Sigmoid colon (tissue), 7 donors: ENCODE data around the gene GBP2. TPM values are rescaled to one million over a fixed set of nuclear protein-coding genes. Genes with fewer than 3 reads are reported as not detected.

Experiments used
- DNase-seq: peaks from one replicate; pipeline ENCODE4 v3.0.0-alpha.2; 2019
- H3K27ac ChIP-seq, 4 donors: fragments of 200-600 bp; sonication (generic); one replicate each; pipeline ENCODE4 v1.5.1; 2016 to 2019; ENCODE audit warnings: mild to moderate bottlenecking in 1 of 4
- H3K27me3 ChIP-seq, 3 donors: fragments of 200-600 bp; sonication (generic); one replicate each; pipeline ENCODE4 v1.5.1; 2019; ENCODE audit warnings: mild to moderate bottlenecking in 1 of 3
- H3K36me3 ChIP-seq, 4 donors: fragments of 200-600 bp; sonication (generic); one replicate each; pipeline ENCODE4 v1.5.1; 2016 to 2019
- H3K4me1 ChIP-seq, 4 donors: fragments of 200-600 bp; sonication (generic); one replicate each; pipeline ENCODE4 v1.5.1; 2017 to 2019
- H3K4me3 ChIP-seq, 4 donors: fragments of 200-600 bp; sonication (generic); one replicate each; pipeline ENCODE4 v1.5.1; 2017 to 2019; ENCODE audit warnings: mild to moderate bottlenecking in 2 of 4, moderate library complexity in 1 of 4
- H3K9me3 ChIP-seq, 4 donors: fragments of 200-600 bp in 3 of 4; sonication (generic) in 3 of 4; one replicate each; pipeline versions ENCODE4 v1.5.1 to v1.6.1; 2013 to 2019
- EP300 ChIP-seq, 4 donors: sonication (generic); formaldehyde crosslinking; IDR thresholded peaks; one replicate each; pipeline ENCODE4 v1.6.1; 2017; ENCODE audit warnings: antibody characterized with exemption in 4 of 4
- POLR2A ChIP-seq, 2 donors: fragments of 450-650 bp; IDR thresholded peaks; one replicate each; pipeline ENCODE4 v1.6.1; 2016; ENCODE audit warnings: antibody characterized with exemption in 2 of 2, mild to moderate bottlenecking in 2 of 2, moderate library complexity in 2 of 2
- POLR2AphosphoS5 ChIP-seq, 4 donors: sonication (generic); formaldehyde crosslinking; IDR thresholded peaks; one replicate each; pipeline ENCODE4 v1.6.1; 2017; ENCODE audit warnings: antibody characterized with exemption in 4 of 4
- WGBS, 2 donors: extraction: QIAGEN DNeasy Blood & Tissue Kit; methylation state at CpG; one replicate each; pipeline ENCODE4 v1.1.7; 2013; 5-methylcytosine and 5-hydroxymethylcytosine counted together
- intact Hi-C: fragments of 100-400 bp; cut with DNase I; formaldehyde crosslinking; loops from one replicate; pipeline ENCODE4 v1.15.1; 2023
- polyA plus RNA-seq, 3 donors: library from polyadenylated mRNA; stranded (reverse); fragments of 200-250 nt; gene quantifications; one replicate each; pipeline ENCODE4 v1.2.3, GENCODE V29; 2013
- total RNA-seq, 4 donors: library from RNA; depleted of rRNA; stranded (reverse); fragments of >200 nt; gene quantifications; one replicate each; pipeline ENCODE4 v1.1.0, GENCODE V29; 2016
- TF ChIP-seq, protein P1 (sequence below), 4 experiments: fragments of 450-650 bp in 3 of 4; fragments of 200-600 bp in 1 of 4; IDR thresholded peaks; one replicate each; pipeline ENCODE4 v1.5.1; 2016 to 2019; ENCODE audit warnings: antibody characterized with exemption in 4 of 4, mild to moderate bottlenecking in 3 of 4, moderate library complexity in 2 of 4
- donor health status: healthy with polysubstance abuse.
- donor health status: Bipolar disorder and iron deficiency.
- donor health status: healthy.

Gene GBP2
- total and polyA plus RNA-seq, 7 donors = 39.5 to 152 (median 115) TPM

DNA sequence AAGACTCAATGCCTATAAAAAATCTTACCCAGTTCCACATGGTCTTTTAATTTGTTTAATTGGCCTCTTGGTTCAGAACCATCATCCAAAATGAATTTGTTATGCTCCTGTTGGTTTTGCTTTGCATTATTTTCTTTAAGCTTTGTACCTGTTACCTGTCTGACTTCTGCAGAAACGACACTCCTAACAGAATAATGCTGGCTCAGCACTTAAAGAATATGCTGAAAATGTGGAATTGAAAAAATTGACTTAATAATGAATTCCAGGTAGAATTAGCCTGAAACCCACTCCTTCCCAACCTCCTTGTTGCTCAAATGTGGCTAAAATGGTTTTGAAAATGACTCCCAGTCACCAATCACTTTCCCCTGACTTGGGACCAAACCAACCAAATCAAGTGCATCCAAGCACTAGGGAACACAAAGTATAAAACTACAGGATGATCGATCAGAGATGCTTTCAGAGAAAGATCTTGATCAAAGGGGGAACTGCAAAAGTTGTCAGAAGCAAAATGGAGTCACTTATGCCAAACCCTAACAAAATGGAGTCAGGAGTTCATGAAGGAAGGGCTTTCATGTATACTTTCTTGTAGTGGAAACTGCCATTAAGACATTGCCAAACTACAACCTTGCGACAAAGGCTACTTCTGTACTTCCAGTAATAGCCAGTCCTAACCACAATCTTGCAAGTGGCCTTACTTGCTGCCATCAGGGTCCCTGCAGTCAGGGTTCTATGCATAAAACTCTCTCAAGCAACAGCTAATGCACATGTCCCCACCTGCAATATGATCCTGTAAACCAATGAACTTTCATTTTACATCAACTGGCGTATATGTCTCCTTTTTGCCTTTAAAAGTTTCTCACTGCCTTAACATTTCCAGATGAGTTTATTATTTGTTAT is 44.5 kb upstream of the GBP2 start:
- Histone ChIP-seq H3K4me1 (no peaks in the 10 kb centered on the region), H3K4me3 (no peak overlapping the region), H3K27me3 (no peaks in the 10 kb centered on the region), H3K36me3 (no peaks in the 10 kb centered on the region), H3K9me3 (no peaks in the 10 kb centered on the region), H3K27ac (no peak overlapping the region)
- intact Hi-C loops = no loop called here
- DNase-seq = no peak
- TF ChIP-seq EP300 (IDR thresholded peaks at IDR 0.05) = no peak
- no peak for TF ChIP-seq POLR2AphosphoS5 (IDR thresholded peaks at IDR 0.05)
- TF ChIP-seq POLR2A (IDR thresholded peaks at IDR 0.05) = no peak
- TF ChIP-seq, protein P1, sequence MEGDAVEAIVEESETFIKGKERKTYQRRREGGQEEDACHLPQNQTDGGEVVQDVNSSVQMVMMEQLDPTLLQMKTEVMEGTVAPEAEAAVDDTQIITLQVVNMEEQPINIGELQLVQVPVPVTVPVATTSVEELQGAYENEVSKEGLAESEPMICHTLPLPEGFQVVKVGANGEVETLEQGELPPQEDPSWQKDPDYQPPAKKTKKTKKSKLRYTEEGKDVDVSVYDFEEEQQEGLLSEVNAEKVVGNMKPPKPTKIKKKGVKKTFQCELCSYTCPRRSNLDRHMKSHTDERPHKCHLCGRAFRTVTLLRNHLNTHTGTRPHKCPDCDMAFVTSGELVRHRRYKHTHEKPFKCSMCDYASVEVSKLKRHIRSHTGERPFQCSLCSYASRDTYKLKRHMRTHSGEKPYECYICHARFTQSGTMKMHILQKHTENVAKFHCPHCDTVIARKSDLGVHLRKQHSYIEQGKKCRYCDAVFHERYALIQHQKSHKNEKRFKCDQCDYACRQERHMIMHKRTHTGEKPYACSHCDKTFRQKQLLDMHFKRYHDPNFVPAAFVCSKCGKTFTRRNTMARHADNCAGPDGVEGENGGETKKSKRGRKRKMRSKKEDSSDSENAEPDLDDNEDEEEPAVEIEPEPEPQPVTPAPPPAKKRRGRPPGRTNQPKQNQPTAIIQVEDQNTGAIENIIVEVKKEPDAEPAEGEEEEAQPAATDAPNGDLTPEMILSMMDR (IDR thresholded peaks at IDR 0.05) = no peak
- WGBS, 2 donors = 87 to 90% methylated on average over 4 of the region's 4 CpGs

DNA sequence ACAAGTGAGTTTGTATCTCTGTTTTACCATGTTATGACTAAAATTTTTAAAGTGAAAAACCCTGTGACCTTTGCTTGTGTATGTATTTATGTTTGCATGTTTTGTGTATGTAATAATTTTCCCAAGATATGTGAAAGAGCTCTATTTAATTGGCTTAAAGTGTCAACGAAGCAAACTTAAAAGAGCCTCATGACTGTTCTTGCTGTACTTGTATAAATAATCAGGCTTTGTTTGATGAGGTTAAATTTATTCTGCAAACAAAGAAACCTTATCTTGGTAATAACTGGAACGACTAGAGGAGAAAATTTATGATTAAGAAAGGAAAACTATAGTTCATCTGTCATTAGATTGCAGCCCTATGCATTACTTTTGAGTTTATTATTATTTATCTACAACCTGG is 43.3 kb upstream of the GBP2 start:
- no peak for DNase-seq
- no peaks in the 10 kb centered on the region for H3K4me1 ChIP-seq
- TF ChIP-seq POLR2AphosphoS5 (IDR thresholded peaks at IDR 0.05) (no peak), POLR2A (IDR thresholded peaks at IDR 0.05) (no peak), EP300 (IDR thresholded peaks at IDR 0.05) (no peak)
- TF ChIP-seq, protein P1 (IDR thresholded peaks at IDR 0.05) = no peak

DNA sequence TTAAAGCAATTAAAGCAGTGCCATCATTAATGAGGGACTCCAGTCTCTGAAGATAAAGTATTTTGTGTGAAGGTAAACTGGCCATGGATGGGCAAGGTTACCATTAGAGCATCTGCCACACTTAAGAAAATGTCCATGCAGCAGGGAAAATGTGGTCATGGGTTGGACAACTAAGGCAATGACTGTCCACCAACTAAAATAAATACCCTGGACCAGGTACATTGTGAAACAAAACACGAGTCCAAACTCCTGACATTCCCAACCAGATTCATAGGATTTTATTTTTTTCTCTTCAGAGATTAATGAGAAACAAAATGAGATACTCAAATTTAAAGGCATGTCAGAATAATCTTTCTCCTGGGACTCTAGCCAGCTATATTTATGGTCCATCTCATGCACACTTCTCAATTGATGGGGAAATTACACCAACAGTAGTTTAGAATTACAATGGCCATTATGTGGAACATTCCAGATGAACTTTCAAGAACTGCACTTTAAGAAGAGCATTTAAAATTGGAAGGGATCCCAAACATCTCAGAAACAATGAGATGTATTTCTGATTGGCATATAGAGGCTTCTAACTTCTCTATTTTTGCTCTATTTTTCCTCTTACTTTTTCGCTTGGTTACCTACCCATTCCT is 41.8 kb upstream of the GBP2 start:
- Histone ChIP-seq H3K4me3 (no peak overlapping the region), H3K36me3 (no peaks in the 10 kb centered on the region), H3K27ac (no peak overlapping the region), H3K9me3 (no peaks in the 10 kb centered on the region), H3K4me1 (no peaks in the 10 kb centered on the region), H3K27me3 (no peaks in the 10 kb centered on the region)
- TF ChIP-seq POLR2A (IDR thresholded peaks at IDR 0.05) (no peak), EP300 (IDR thresholded peaks at IDR 0.05) (no peak), POLR2AphosphoS5 (IDR thresholded peaks at IDR 0.05) (no peak)
- TF ChIP-seq, protein P1 (IDR thresholded peaks at IDR 0.05) = no peak
- 81 to 88% methylated on average over 2 of the region's 2 CpGs for WGBS, 2 donors
- no peak for DNase-seq
- intact Hi-C loops = no loop called here

More for the DNA sequence above, 43.3 kb upstream of the GBP2 start:
- H3K27me3 ChIP-seq = no peaks in the 10 kb centered on the region
- 16 to 52% methylated on average over 2 of the region's 2 CpGs for WGBS, 2 donors
- no peaks in the 10 kb centered on the region for H3K36me3 ChIP-seq
- H3K27ac ChIP-seq = no peak overlapping the region
- no peaks in the 10 kb centered on the region for H3K9me3 ChIP-seq
- no peak overlapping the region for H3K4me3 ChIP-seq
- intact Hi-C loops = no loop called here

DNA sequence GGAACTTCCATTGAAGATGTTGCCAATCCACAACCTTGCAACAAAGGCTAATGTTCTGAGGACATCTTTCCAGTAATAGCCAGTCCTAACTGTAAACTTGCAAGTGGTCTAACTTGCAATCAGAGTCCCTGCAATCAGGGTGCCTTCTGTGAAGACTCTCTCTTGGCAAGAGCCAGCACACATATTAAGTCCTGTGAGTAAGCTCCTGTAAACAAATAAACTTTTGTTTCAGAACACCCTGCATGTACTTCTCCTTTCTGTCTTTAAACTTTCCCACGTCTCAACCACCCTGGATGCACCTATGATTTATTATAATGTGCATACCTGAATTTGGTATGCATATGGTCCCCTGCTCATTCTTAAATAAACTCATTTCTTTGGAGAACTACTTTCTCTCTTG is 40.8 kb upstream of the GBP2 start:
- Histone ChIP-seq H3K4me3 (no peak overlapping the region), H3K27me3 (no peaks in the 10 kb centered on the region), H3K4me1 (no peaks in the 10 kb centered on the region), H3K9me3 (no peaks in the 10 kb centered on the region), H3K36me3 (no peaks in the 10 kb centered on the region), H3K27ac (no peak overlapping the region)
- no peak for DNase-seq
- no peak for TF ChIP-seq EP300 (IDR thresholded peaks at IDR 0.05)
- TF ChIP-seq, protein P1 (IDR thresholded peaks at IDR 0.05) = no peak
- no peak for TF ChIP-seq POLR2AphosphoS5 (IDR thresholded peaks at IDR 0.05)
- no peak for TF ChIP-seq POLR2A (IDR thresholded peaks at IDR 0.05)
- WGBS, 2 donors = 28 to 51% methylated on average over 1 of the region's 1 CpG
- intact Hi-C loops = no loop called here
